Mesenchymal stem cell (in vitro differentiated cells and primary cell): Measurements from ENCODE around the gene HYAL2.
A peak's percentile ranks its signal among the peaks of the same experiment; 100 is the strongest.

Experiments used
- DNase-seq: peaks from one replicate; pipeline ENCODE4 v3.0.0-alpha.2; 2013
- H2AFZ ChIP-seq: one replicate; pipeline ENCODE4 v1.6.1; 2013; ENCODE audit warnings: low read depth, mild to moderate bottlenecking, control low read depth, inconsistent platforms, low read length, moderate library complexity
- H2AK5ac ChIP-seq: 2 replicates; pipeline ENCODE4 v1.6.1; 2013; ENCODE audit warnings: low read length, moderate library complexity, mild to moderate bottlenecking, inconsistent platforms; ENCODE audit not compliant: severe bottlenecking
- H2BK120ac ChIP-seq: one replicate; pipeline ENCODE4 v1.6.1; 2013; ENCODE audit warnings: low read depth, mild to moderate bottlenecking, inconsistent platforms, low read length, moderate library complexity
- H2BK12ac ChIP-seq, 2 experiments: one replicate each; pipeline ENCODE4 v1.6.1; 2013; ENCODE audit warnings: inconsistent platforms in 2 of 2, low read length in 2 of 2, mild to moderate bottlenecking in 2 of 2, moderate library complexity in 2 of 2, control low read depth in 1 of 2
- H2BK15ac ChIP-seq: one replicate; pipeline ENCODE4 v1.6.1; 2013; ENCODE audit warnings: mild to moderate bottlenecking, low read depth, inconsistent platforms; ENCODE audit not compliant: poor library complexity, severe bottlenecking
- H2BK5ac ChIP-seq: 2 replicates; pipeline ENCODE4 v1.6.1; 2013; ENCODE audit warnings: low read depth, mild to moderate bottlenecking, low read length, control low read depth, inconsistent platforms; ENCODE audit not compliant: poor library complexity, severe bottlenecking
- H3K14ac ChIP-seq, 2 experiments: one replicate each; pipeline ENCODE4 v1.6.1; 2013; ENCODE audit warnings: inconsistent platforms in 2 of 2, low read length in 2 of 2, control low read depth in 1 of 2, mild to moderate bottlenecking in 1 of 2, moderate library complexity in 1 of 2
- H3K18ac ChIP-seq, 2 experiments: one replicate each; pipeline ENCODE4 v1.6.1; 2013; ENCODE audit warnings: inconsistent platforms in 2 of 2, low read length in 2 of 2, control low read depth in 1 of 2, low read depth in 1 of 2, mild to moderate bottlenecking in 1 of 2
- H3K23ac ChIP-seq, 2 experiments: one replicate each; pipeline ENCODE4 v1.6.1; 2013; ENCODE audit warnings: inconsistent platforms in 2 of 2, low read length in 2 of 2, mild to moderate bottlenecking in 2 of 2, moderate library complexity in 2 of 2, control low read depth in 1 of 2
- H3K27ac ChIP-seq: 2 replicates; pipeline ENCODE4 v1.5.1; 2013; ENCODE audit warnings: mild to moderate bottlenecking, moderate library complexity, low read length, control low read depth, inconsistent platforms; ENCODE audit not compliant: poor library complexity, severe bottlenecking
- H3K27me3 ChIP-seq, 2 experiments: 2 replicates each; pipeline versions ENCODE4 v1.6.1 to v1.7.0; 2013; ENCODE audit warnings: low read length in 2 of 2, mild to moderate bottlenecking in 2 of 2, moderate library complexity in 2 of 2, control low read depth in 1 of 2, inconsistent platforms in 1 of 2; ENCODE audit not compliant: control insufficient read depth in 1 of 2, insufficient read depth in 1 of 2
- H3K36me3 ChIP-seq, 2 experiments: 2 replicates each; pipeline versions ENCODE4 v1.6.1 to v1.7.0; 2013; ENCODE audit warnings: low read length in 2 of 2, control low read depth in 1 of 2, inconsistent platforms in 1 of 2, low read depth in 1 of 2, mild to moderate bottlenecking in 1 of 2; ENCODE audit not compliant: insufficient read depth in 2 of 2, control insufficient read depth in 1 of 2
- H3K4ac ChIP-seq, 2 experiments: one replicate each; pipeline ENCODE4 v1.6.1; 2013; ENCODE audit warnings: inconsistent platforms in 2 of 2, low read length in 2 of 2, mild to moderate bottlenecking in 2 of 2, moderate library complexity in 2 of 2, control low read depth in 1 of 2, low read depth in 1 of 2
- H3K4me1 ChIP-seq: 2 replicates; pipeline ENCODE4 v1.6.1; 2013; ENCODE audit warnings: low read depth, low read length, control low read depth; ENCODE audit not compliant: control insufficient read depth, insufficient read depth
- H3K4me2 ChIP-seq: 2 replicates; pipeline ENCODE4 v1.6.1; 2013; ENCODE audit warnings: low read length, mild to moderate bottlenecking, inconsistent platforms; ENCODE audit not compliant: poor library complexity, severe bottlenecking
- H3K4me3 ChIP-seq, 2 experiments: 2 replicates each; pipeline versions ENCODE4 v1.5.1 to v1.7.0; 2013; ENCODE audit warnings: low read length in 2 of 2, mild to moderate bottlenecking in 2 of 2, control low read depth in 1 of 2, low read depth in 1 of 2; ENCODE audit not compliant: insufficient read depth in 1 of 2
- H3K79me1 ChIP-seq: replicated peaks from 2 replicates; pipeline ENCODE4 v1.6.1; 2013; ENCODE audit warnings: mild to moderate bottlenecking, control low read depth, low read length, inconsistent platforms; ENCODE audit not compliant: poor library complexity, severe bottlenecking
- H3K9ac ChIP-seq: 2 replicates; pipeline ENCODE4 v1.7.0; 2013; ENCODE audit warnings: mild to moderate bottlenecking, low read length, moderate library complexity
- H3K9me3 ChIP-seq: 2 replicates; pipeline ENCODE4 v1.7.0; 2013; ENCODE audit warnings: mild to moderate bottlenecking, low read length; ENCODE audit not compliant: control insufficient read depth
- H4K8ac ChIP-seq: one replicate; pipeline ENCODE4 v1.6.1; 2013; ENCODE audit warnings: inconsistent platforms, mild to moderate bottlenecking, low read length, moderate library complexity
- H4K91ac ChIP-seq: one replicate; pipeline ENCODE4 v1.6.1; 2013; ENCODE audit warnings: mild to moderate bottlenecking, low read length, inconsistent platforms
- WGBS: methylation state at CpG from one replicate; pipeline ENCODE4 v1.1.7; 2013; ENCODE audit warnings: mixed read lengths; 5-methylcytosine and 5-hydroxymethylcytosine counted together

The HYAL2 gene

DNA sequence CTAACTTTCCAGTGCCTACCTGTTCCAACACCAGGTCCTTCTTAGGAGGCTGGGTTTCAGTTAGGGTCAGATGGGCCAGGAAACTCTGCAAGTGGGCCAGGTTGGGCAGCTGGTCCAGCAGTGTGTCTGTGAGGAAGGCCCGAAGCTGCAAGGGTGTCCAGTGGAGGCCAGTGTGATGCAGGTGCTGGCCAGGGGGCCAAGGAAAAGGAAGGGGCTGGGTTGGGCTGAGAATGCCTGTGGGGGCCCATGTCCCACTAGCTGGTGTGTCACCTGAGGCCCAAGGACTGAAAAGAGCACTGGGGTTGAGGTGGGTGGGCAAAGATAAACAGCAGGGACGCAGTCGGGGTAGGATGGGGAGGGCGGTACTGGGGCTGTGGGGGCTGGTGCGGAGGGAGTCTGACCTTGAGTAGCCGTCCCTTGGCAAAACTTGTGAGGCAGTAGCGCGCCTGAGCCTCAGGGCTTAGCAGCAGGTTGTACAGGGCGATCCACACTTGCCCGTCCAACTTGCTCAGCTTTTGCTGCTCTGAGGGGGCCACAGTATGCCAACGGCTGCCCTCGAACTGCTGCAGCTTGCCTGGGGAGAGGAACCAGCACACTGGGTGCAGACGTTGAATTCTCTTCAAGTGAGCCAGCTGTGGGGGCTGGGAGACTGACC, 19.6 kb upstream of the HYAL2 start:
- H3K27me3 ChIP-seq, result no peaks in the 10 kb centered on the region
- H2BK15ac ChIP-seq, result no peak overlapping the region

DNA sequence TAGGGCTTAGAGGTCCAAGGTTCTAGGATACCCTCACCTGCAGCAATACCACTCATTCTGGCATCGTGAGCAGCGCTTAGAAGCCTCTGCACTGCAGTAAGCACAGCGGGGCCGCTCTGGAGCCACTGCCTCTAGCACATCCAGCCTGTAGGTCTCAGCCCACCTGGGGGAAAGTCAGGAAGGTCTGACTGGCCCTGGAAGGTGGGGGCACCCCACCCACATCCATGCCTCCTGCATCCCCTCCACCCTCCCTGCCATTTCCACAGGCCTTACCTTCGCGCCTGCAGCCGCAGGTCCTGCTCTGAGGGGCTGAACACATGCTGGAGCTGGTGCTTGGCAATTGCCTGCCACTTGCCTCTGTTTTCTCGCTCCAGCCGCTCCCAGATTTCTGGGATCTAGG, 19.0 kb upstream of the HYAL2 start:
- DNase-seq, result no peak
- no peak overlapping the region for H3K23ac ChIP-seq
- H3K27ac ChIP-seq, result no peak overlapping the region
- H2BK12ac ChIP-seq, result no peak overlapping the region
- peak overlapping the region in 1 of 2 experiments; percentile 93 for H3K4me3 ChIP-seq
- H3K14ac ChIP-seq, result no peak overlapping the region
- no peak overlapping the region for H2AFZ ChIP-seq
- H3K4ac ChIP-seq, result no peak overlapping the region
- H2BK15ac ChIP-seq, result no peak overlapping the region
- H2BK5ac ChIP-seq, result no peak overlapping the region
- H3K18ac ChIP-seq, result no peak overlapping the region
- H3K9ac ChIP-seq, result peak overlapping the region; percentile 97
- no peak overlapping the region for H2BK120ac ChIP-seq
- H3K4me2 ChIP-seq, result no peak overlapping the region
- H3K9me3 ChIP-seq, result no peaks in the 10 kb centered on the region
- peaks cover 6% of the 10 kb centered on the region for H3K79me1 ChIP-seq
- H4K8ac ChIP-seq, result no peak overlapping the region
- WGBS, result 99% methylated on average over 9 of the region's 9 CpGs
- H2AK5ac ChIP-seq, result no peak overlapping the region
- peaks cover 29% of the 10 kb centered on the region for H3K4me1 ChIP-seq
- H4K91ac ChIP-seq, result no peak overlapping the region
- no peaks in the 10 kb centered on the region for H3K27me3 ChIP-seq
- no peaks in the 10 kb centered on the region for H3K36me3 ChIP-seq

More for the DNA sequence above, 19.6 kb upstream of the HYAL2 start:
- no peak overlapping the region for H4K91ac ChIP-seq
- no peak overlapping the region for H3K14ac ChIP-seq
- H3K27ac ChIP-seq, result no peak overlapping the region
- no peak overlapping the region for H3K23ac ChIP-seq
- H3K4me3 ChIP-seq, result no peak overlapping the region
- no peak overlapping the region for H3K18ac ChIP-seq
- no peak overlapping the region for H3K9ac ChIP-seq
- 94% methylated on average over 13 of the region's 13 CpGs for WGBS
- H3K4me1 ChIP-seq, result peaks cover 29% of the 10 kb centered on the region
- no peak overlapping the region for H2BK5ac ChIP-seq
- H2AFZ ChIP-seq, result no peak overlapping the region
- no peaks in the 10 kb centered on the region for H3K9me3 ChIP-seq
- no peak overlapping the region for H4K8ac ChIP-seq
- H2BK120ac ChIP-seq, result no peak overlapping the region
- H3K79me1 ChIP-seq, result peaks cover 6% of the 10 kb centered on the region
- H2AK5ac ChIP-seq, result no peak overlapping the region
- H2BK12ac ChIP-seq, result no peak overlapping the region
- H3K36me3 ChIP-seq, result no peaks in the 10 kb centered on the region
- no peak for DNase-seq
- H3K4me2 ChIP-seq, result no peak overlapping the region
- no peak overlapping the region for H3K4ac ChIP-seq

DNA sequence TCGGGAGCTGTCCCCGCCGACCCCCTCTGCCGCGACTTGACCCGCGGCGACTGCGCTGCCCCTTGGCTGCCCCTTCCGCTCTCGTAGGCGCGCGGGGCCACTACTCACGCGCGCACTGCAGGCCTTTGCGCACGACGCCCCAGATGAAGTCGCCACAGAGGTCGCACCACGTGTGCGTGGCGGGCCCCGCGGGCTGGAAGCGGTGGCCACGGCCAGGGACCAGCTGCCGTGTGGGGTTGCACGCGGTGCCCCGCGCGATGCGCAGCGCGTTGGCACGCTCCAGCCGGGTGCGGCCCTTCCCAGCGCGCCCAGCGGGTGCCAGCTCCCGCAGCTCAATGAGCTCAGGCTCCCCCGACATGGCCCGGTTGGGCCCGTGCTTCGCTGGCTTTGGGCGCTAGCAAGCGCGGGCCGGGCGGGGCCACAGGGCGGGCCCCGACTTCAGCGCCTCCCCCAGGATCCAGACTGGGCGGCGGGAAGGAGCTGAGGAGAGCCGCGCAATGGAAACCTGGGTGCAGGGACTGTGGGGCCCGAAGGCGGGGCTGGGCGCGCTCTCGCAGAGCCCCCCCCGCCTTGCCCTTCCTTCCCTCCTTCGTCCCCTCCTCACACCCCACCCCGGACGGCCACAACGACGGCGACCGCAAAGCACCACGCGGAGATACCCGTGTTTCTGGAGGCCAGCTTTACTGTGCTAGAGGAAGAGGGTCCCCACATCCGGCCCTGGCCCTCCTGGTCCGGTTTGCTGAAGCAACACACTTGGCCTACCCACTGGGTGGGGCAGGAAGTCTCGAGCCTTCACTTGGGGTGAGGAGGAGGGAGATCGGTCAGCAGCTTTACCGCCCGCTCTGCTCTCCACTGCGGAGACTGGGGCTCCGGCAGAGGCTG, 18.1 kb upstream of the HYAL2 start, which contains the start of gene RASSF1:
Gene RASSF1, minus strand, starts transcription at position 389 of the 882 bp plus-strand sequence. Its CDS starts 31 bp downstream, at position 358.
- H3K14ac ChIP-seq, result peak within 1 kb of the TSS in 1 of 2 experiments; percentile 81
- H3K4me1 ChIP-seq, result peaks cover 30% of the 10 kb centered on the region
- peak within 1 kb of the TSS; percentile 41 to 93 for H3K4me3 ChIP-seq
- H2BK5ac ChIP-seq, result no peak within 1 kb of the TSS
- H4K91ac ChIP-seq, result peak within 1 kb of the TSS; percentile 76
- no peak within 1 kb of the TSS for H3K23ac ChIP-seq
- no peaks in the 10 kb centered on the region for H3K9me3 ChIP-seq
- H3K79me1 ChIP-seq, result peaks cover 6% of the 10 kb centered on the region
- H2AFZ ChIP-seq, result peak within 1 kb of the TSS; percentile 60
- H2BK12ac ChIP-seq, result peak within 1 kb of the TSS in 1 of 2 experiments; percentile 67
- peak within 1 kb of the TSS; percentile 32 for H2BK15ac ChIP-seq
- 18% methylated on average over 70 of the region's 85 CpGs for WGBS
- no peaks in the 10 kb centered on the region for H3K27me3 ChIP-seq
- peak within 1 kb of the TSS; percentile 97 for H3K9ac ChIP-seq
- no peak within 1 kb of the TSS for H2AK5ac ChIP-seq
- no peak within 1 kb of the TSS for H2BK120ac ChIP-seq
- DNase-seq, result no peak
- peak within 1 kb of the TSS; percentile 79 to 86 for H3K18ac ChIP-seq
- no peak within 1 kb of the TSS for H3K27ac ChIP-seq
- peak within 1 kb of the TSS; percentile 24 to 51 for H3K4ac ChIP-seq
- peak within 1 kb of the TSS; percentile 93 for H4K8ac ChIP-seq
- no peaks in the 10 kb centered on the region for H3K36me3 ChIP-seq
- H3K4me2 ChIP-seq, result peak within 1 kb of the TSS; percentile 72

DNA sequence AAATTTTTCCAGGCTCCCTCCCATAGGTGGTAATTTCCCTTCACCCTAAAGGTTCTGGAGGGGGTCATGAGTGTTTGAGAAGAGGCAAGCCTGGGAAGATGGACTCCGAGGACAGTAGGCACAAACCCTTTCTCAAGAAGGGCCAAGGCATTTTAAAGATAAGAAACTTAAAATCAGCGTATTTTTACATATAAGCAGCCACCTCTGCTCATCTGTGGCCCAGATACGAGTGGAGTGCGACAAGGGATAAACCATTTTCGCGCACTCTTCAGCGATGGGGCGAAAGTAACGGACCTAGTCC, 17.6 kb upstream of the HYAL2 start:
- Histone ChIP-seq H3K27ac (no peak overlapping the region), H3K27me3 (no peaks in the 10 kb centered on the region), H3K4me1 (peaks cover 28% of the 10 kb centered on the region), H3K23ac (no peak overlapping the region), H3K4me2 (peak overlapping the region; percentile 72), H3K14ac (no peak overlapping the region), H3K9ac (peak overlapping the region; percentile 97), H2AFZ (peak overlapping the region; percentile 60), H2BK15ac (no peak overlapping the region), H2BK12ac (no peak overlapping the region), H2BK120ac (no peak overlapping the region), H4K8ac (no peak overlapping the region), H3K18ac (peak overlapping the region in 1 of 2 experiments; percentile 86), H2AK5ac (no peak overlapping the region), H2BK5ac (no peak overlapping the region), H3K79me1 (peaks cover 6% of the 10 kb centered on the region), H4K91ac (peak overlapping the region; percentile 76), H3K9me3 (no peaks in the 10 kb centered on the region), H3K4ac (peak overlapping the region in 1 of 2 experiments; percentile 51), H3K36me3 (no peaks in the 10 kb centered on the region), H3K4me3 (peak overlapping the region; percentile 41 to 93)
- no peak for DNase-seq
- 56% methylated on average over 8 of the region's 9 CpGs for WGBS
